ENCODE results near the gene ZNF215. TPM values are rescaled to one million over a fixed set of nuclear protein-coding genes. Genes with fewer than 3 reads are reported as not detected.

ZNF215 gene
- 2.3 and 4.1 TPM in 2 replicates for total RNA-seq

DNA sequence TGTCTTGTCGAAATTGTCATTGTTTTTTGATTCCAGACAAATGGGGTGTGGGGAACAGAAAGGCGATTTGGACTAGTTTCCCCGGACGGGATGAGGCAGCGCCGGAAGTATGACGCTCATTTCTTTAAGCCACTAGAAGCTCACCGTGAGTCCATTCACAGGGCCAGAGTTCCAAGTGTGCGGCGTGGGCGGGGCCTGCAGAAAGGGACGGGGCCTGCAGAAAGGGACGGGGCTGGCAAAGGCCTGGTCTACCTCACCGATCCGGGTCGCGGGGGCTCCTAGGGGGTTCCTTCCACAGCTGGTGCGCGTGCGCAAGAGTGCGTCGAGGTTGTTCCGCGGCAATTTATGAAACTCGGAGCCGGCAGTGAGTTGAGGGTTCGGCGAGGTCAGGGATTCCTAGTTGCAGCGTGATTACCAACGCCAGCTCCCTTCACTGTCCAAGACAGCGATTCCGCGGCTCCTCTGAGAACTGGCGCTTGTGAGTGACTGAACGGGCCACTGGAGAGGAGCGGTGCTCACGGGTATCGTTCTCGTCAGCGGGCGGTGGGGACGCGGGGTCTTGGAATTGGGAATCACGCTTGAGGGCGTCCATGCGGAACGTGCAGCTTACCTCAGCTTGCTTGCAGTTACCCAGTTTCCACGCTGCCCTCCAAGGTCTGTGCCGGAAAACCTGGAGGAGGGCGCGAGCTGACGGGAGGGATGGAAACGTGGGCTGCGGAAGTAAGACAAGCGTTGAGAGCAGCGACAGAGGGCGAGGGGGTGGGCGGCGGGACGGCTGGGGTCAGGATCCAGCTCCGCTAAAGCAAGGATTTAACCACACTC lies at the start of gene ZNF215:
TSS of gene ZNF215 (plus strand) at position 219 of the 822 bp plus-strand sequence. CDS start 5,847 bp downstream, outside the sequence.

DNA sequence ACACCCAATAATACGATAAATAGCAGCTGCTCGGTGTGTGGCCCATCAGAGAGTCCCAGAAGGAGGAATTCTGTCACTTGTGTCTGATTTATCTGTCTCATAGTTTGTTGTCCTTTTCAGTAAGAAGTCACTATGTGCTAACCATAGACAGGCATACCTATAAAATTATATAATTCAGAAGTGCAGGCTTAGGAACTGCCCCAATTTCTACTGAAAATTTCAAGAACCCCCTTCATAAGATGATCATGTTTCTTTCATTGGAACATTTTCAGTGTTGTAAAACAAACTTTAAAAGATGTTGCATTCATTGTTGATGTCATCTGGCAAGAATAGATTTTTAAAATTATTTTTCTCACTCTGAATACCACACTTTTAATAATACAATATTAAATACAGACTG lies 33.8 kb upstream of the ZNF215 start, which contains the start of gene OR2D2:
TSS of gene OR2D2 (minus strand) at position 101 of the 400 bp plus-strand sequence. CDS start at position 101, 0 bp downstream.

DNA sequence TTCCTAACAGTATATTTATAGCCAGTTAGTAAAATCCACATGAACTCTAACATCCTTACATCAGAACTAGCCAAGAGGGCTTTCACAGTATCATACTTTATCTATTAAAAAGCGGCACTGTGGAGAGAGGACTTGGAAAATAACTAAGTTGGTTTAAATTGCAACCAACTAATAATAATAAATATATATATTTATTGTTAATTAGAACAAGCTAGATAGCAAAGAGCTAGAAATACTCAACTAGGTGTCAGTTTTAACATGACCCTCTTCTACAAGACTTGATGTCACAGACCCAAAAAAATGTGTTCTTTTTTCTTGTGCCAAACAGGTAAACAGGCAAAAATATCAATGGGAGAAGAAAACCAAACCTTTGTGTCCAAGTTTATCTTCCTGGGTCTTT lies 5.5 kb upstream of the ZNF215 start, which contains the start of gene OR2D3:
TSS of gene OR2D3 (plus strand) at position 301 of the 400 bp plus-strand sequence. CDS start at position 301, 0 bp downstream.

Other genes with a start within 250 kb of the ZNF215 start
- 56.8 and 60.4 TPM in 2 replicates for gene MRPL17, start 243.1 kb upstream of the ZNF215 start, total RNA-seq
- gene OR2AG2, start 154.4 kb upstream of the ZNF215 start, total RNA-seq, result 0.29 and 0.33 TPM in 2 replicates
- gene OR2AG1, start 143.4 kb upstream of the ZNF215 start, total RNA-seq, result under 0.01 TPM in 1 of 2 replicates, not detected in the other
- gene OR6A2, start 126.7 kb upstream of the ZNF215 start, total RNA-seq, result 0.33 and 0.38 TPM in 2 replicates
- not detected in 2 replicates for gene OR10A5, start 80.7 kb upstream of the ZNF215 start, total RNA-seq
- gene OR10A2, start 63.4 kb upstream of the ZNF215 start, total RNA-seq, result not detected in 2 replicates
- not detected in 2 replicates for gene OR10A4, start 49.8 kb upstream of the ZNF215 start, total RNA-seq
- gene OR2D2, start 33.9 kb upstream of the ZNF215 start, total RNA-seq, result 0.48 TPM in 1 of 2 replicates, not detected in the other
- gene OR2D3, start 5.4 kb upstream of the ZNF215 start, total RNA-seq, result not detected in 2 replicates
- gene ZNF214, start 93.9 kb downstream of the ZNF215 start, total RNA-seq, result 0.76 and 0.98 TPM in 2 replicates
- 0.10 and 0.65 TPM in 2 replicates for gene NLRP14, start 94.1 kb downstream of the ZNF215 start, total RNA-seq
- 0.33 TPM in 1 of 2 replicates, not detected in the other for gene RBMXL2, start 162.6 kb downstream of the ZNF215 start, total RNA-seq